IPS-NIHi11 (cell line): Measurements from ENCODE around the gene DNAJA3.
"Not testable (repeated sequence)": the region's sequence is repeated elsewhere in the genome, so short reads cannot be mapped to it uniquely, and the experiment has no call there.

Experiments
- DNase-seq: peaks from one replicate; pipeline ENCODE4 v3.0.0; 2012; ENCODE audit warnings: mixed read lengths, low spot score

The DNAJA3 gene

DNA sequence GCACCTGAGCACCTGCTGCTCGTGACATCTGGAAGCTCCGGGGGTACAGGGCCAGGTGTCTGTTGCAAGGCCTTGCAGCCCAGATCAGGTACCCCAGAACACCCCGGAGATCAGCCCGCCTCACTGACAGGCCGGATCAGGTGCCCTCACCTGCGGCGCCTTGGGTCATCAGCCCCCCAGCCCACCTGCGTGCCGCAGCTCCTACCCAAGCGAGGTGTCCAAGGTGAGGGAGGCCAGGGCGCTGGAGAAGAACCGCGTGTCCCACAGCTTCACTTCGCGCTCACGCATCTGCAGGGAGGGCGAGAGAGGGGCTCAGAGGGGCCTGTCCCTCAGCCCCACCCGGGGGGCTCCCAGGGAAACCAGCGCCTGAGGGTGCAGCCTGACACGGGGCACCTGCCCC, 37.9 kb upstream of the DNAJA3 start:
- DNase-seq = no peak

DNA sequence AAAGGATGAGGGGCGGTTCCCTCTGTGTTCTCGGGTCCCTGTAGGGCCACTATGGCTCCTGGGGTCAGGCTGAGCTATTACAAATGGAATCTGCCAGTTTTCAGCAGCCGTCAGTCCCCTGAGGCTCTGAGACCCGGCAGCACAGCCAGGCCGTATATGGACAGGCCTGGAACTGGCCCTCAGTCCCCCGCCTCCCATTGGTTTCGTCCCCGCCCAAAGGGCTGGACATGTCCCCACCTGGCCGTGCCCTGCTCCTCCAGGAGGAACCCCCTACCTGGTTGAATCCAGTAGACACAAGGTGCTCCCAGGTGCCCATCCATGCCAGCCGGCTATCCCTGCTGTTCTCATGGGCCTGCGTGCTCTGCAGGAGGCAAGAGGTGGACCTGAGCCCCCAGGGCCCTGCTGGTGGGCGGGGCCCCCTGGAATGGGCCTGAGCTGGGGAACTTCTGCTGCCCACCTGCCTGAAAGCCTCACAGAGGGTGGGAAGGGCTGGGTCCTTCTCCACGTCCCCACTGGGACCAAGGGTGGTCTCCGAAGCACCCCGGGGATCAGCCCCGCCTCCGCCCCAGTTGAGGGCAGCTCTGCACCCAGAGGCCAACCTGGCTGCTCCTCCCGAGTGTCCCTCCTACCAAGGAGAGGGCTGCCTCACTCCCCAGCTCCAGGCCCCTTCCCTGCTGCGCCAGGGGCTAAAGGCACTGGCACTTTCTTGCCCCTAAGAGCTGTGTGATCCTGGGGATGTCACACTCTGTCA, 37.2 kb upstream of the DNAJA3 start:
- no peak for DNase-seq

DNA sequence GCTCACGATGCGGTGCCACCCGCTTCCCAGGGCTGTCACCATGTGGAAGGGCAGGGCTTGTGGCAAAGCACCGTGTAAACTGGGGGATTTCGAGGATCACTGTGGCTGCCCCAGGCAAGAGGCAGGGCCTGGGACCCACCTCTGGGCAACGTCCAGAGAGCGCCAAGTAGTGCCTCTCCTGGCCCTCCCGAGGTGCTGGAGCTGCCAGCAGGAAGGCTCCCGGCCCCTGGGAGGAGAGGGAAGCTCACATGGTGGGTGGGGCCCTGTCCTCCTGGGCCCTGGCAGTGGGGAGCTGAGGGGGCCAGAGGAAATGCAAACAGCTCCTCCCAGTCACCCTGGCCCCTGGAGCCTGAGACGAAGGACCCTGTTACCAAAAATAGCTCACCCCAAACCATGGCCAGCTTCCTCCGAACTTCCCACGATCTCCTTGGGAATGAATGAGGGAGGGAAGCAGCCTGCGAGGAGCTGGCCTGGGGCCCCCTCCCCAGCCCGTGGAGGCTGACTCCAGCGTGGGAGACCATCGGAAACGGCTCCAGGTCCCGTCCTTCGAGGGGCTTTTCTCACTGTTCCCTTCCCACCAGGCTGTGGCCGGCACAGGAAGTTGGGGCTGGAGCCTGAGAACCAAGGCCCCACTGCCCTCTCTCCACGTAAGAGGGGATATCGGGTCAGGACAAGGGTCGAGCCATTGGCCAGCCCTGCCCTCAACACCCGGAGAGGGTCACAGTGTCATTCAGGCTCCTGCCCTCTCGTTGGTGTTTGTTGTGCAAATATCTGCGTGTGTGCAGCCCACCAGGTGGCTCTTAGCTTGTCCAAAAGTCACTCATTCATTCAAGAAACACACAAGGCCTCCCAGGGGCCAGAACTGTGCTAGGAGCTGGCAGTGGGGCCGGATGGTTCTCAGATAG, 36.4 kb upstream of the DNAJA3 start:
- DNase-seq = no peak

DNA sequence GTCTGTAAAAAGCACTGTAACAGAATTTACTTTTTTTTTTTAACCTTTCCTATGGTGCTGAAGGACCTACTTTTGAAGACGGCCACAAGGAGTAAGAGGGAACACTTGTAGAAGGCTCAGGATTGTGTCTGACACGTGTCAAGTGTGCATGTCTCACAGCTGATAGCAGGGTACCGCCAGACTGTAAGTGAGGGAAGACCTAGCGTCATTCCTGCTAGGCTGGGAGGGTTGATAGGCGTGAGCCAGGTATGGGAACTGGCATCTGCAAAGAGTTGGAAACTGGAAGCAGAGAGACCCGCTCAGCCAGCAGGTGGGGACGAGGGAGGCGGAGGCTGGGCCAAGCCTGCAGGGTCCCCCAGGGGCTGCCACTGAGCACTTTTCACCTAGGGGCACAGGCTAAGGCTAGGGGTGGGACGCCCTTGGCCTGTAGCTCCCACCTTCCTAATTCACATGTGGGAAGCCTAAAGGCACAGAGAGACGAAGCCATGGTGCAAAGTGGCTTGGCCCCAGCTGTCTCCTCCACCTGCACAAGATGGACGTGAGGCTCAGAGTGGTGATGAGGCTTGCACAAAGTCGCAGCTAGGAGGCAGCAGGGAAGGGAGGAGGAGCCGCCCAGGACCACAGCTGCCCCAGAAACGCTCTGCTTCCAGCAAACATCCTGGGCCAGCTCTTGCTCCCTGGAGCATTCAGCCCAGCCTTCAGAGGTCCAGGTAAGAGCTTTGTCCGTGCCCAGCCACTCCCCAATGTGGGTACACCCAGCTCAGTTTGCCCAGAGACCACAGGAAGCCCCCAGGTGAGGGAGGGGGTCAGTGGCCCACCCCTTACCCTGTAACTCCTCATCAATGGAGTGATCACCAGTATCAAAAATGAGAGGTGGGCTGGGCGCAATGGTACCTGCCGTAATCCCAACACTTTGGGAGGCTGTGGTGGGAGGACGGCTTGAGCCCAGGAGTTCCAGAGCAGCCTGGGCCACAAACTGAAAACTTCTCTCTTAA, 35.1 kb upstream of the DNAJA3 start:
- DNase-seq = peak; percentile 72

DNA sequence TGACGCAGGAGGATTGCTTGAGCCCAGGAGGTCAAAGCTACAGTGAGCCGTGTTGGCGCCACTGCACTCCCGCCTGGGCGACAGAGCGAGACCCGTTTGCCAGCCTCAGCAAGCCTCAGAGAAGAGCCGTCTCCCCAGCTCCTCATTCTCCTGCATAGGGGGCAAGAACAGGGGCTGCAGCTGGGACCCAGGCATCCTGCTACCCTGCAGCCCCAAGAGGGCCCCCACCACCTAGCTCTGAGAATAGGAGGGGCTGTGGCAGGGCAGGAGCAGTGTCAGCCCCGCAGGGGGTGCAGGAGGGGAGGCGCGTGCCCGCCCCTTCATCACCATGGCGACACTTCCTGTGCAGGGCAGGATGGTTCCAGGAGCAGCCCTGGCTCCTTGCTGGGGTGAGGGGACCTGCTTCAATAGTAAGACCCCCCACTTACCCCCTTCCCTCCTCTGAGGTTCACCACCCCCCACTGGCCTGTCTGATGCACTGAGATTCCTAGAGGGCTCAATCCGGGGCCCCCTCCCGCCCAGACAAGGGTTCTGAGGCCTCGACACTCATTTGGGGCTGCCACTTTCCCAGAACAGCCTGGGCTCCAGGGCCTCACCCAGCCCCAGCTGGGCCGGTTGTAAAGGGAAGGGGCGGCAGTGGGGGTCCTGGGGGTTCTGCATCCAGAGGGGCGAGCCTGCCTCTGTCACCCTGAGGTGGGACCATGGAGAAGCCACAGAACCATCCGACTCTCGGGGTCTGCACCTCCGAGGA, 33.9 kb upstream of the DNAJA3 start:
- peak; percentile 88 for DNase-seq

DNA sequence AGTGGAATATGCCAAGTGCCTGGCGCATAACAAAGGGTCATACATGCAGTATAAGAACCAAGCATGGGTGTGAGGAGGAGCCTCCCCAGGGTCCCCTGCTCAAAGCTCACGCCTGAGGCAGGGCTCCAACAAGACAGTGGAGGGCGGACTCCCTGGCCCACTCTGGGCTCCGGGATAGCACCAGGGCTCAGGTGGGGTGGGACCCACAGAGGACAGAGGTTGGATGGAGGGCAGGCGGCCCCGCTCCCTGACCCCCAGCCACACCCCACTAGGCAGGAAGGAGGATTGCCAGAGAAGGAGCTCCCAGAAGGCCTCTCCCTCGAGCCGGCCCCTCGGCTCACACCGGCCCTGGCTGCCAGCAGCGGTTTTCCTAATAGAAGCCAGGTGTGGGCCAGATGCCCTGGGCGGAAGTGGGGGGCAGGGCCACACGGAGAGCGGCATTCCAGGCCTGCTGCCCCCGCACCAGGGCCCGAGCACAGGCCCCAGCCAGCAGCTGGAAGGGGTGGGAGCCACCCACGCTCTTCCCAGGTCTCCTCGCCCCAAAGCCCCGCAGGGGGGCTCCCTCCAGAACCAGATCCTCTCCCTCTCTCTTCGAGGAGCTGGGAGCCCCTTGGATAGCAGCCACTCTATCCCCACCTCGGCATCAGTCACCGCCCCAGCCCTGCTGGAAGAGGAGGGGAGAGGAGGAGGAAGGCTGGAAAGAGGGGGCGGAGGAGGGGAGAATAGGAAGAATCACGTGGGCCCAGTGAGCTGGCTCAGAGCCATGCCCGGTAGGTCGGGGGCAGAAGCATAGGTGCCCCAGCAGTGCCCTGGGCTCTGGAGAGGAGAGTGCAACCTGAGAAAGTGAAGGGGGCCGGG, 33.1 kb upstream of the DNAJA3 start:
- DNase-seq = peak; percentile 90

DNA sequence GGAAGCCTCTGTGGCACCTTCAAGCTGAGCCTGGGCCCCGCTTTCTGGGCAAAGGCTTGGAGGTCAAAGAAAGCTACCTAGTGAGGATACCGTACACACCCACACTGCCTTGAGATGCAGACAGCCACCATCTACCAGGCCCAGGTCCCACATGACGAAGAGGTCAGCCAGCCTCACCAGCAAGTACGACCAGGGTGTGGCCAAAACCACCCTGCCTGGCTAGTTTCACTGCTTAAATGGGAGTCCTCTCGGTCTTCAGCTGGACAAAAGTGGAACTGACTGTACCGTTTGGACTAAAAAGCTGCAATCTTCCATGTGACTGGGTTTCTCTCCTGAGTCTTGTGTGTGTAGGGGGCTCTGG, 32.4 kb upstream of the DNAJA3 start:
- no peak for DNase-seq

DNA sequence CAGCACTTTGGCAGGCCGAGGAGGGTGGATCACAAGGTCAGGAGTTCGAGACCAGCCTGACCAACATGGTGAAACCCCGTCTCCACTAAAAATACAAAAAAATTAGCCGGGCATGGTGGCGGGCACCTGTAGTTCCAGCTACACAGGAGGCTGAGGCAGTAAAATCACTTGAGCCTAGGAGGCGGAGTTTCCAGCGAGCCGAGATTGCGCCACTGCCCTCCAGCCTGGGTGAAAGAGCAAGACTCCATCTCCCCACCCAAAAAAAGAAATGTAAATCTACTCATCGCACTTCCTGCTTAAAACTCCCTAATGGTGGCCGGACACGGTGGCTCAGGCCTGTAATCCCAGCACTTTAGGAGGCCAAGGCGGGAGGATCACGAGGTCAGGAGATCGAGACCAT, 31.8 kb upstream of the DNAJA3 start:
- not testable (repeated sequence) for DNase-seq

DNA sequence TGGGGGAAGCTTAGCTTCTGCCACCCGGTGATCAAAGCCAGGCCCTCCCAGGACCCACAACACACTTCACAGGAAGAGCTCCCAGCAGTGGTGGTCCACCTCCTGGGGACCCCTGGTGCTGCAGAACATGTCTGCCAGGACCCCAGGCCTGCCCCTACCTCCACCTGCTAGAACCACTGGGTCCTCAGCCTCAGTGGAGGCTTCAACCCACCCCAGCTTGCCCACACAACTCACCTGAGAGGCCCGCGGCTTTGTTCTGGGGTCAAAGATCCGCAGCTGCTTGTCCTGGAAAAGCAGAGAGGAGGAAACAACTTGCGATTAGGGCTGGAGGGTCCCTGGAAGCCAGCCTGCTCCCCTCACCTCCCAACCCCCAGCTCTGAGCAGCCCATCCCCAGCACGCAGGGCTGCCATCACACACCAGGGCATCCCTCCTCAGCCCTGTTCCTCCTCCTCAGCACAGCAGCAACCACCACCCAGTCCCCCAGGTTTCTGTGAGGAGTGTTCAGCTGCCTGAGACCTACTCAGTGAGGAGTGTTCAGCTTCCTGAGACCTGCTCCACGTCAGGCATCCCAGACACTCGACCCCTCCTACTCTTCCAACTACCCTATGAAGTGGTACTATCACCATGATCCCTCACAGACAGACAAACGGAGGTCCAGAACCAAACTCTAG, 30.5 kb upstream of the DNAJA3 start:
- DNase-seq = no peak

DNA sequence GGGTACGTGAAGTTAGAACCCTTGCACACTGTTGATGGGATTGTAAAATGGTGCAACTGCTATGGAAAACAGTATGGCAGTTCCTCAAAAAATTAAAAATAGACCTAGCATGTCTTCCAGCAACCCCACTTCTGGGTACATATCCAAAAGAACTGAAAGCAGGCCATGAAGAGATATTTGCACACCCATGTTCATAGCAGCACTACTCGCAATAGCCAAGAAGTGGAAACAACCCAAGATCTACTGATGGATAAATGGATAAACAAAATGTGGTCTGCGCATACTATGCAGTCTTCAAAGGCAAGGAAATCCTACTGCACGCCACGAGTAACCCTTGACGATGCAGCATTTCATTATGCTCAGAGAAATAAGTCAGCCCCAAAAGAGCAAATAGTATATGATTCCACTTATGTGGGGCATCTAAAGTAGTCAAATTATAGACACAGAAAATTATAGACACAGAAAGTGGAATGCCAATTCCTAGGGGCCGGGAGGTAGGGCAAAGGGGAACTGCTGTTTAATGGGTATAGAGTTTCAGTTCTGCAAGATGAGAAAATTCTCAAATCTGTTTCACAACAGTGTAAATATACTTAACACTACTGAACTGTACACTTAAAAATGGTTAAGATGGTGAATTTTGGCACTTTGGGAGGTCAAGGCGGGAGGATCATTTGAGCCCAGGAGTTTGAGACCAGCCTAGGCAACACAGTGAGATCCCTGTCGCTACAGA, 26.5 kb upstream of the DNAJA3 start:
- no peak for DNase-seq

DNA sequence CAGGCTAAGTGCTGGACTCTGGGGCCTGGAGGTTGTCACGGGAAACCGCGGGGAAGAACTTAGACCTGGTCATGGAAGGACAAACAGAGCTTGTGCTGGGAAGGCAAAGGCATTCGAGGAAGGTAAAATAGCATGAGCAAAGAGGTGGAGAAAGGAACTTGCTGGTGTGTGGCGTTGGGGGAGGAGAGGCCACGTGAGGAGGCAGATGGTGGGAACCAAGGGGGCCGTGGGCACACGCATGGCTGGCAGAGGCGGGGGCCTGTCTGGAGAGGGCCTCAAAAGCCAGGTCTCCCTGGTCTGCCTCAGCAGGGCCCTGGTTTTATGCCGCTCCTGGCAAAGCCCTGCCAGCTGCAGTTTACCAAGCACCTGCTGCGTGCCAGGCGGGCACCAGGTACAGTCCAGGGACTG, 24.6 kb upstream of the DNAJA3 start:
- DNase-seq = no peak

DNA sequence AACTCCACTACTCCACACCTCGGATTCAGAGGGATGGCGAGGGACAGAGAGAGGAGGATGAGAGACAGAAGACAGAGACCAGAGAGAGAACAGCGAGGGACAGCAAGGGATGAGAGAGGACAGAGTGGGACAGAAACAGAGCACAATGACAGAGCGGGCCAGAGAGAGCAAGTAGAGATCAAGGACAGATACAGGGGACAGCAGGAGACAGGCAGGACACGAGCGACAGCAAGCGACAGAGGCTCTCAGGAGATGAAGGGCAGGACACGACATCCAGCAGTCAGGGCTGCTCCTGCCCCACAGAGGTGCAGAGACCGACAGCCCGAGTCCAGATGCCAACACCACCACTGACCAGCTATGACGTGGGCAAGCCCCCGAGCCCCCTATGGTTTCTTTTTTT, 24.2 kb upstream of the DNAJA3 start:
- DNase-seq = no peak

DNA sequence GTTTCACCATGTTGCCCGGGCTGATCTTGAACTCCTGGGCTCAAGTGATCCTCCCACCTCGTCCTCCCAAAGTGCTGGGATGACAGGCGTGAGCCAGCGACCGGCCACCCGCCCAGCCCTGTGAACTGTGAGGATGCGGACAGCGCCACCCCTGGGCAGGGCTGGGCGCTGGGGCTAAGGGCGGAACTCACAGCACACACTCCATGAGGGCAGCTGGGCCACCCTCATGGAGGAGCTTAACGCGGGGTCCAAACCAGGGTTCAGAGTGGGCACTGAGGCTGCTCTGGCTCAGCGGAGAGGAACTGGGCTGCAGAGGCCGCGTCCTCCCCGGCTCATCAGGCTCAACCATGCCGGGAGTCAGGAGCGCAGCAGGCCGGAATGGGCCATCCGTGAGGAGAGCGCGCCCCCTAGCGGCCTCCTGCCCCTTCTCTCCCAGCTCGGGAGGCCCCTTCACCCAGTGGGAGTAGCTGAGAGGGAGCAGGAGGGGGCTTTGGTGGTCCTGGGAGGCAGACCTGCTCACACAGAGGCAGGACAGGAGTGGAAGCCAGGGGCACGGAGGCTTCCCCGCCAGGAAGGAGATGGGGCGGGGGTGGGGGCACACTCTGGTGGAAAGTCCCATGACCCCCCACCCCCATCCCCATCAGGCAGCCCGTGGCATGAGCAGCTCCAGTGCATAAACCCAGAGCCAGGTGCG, 23.1 kb upstream of the DNAJA3 start:
- DNase-seq = peak; percentile 93

DNA sequence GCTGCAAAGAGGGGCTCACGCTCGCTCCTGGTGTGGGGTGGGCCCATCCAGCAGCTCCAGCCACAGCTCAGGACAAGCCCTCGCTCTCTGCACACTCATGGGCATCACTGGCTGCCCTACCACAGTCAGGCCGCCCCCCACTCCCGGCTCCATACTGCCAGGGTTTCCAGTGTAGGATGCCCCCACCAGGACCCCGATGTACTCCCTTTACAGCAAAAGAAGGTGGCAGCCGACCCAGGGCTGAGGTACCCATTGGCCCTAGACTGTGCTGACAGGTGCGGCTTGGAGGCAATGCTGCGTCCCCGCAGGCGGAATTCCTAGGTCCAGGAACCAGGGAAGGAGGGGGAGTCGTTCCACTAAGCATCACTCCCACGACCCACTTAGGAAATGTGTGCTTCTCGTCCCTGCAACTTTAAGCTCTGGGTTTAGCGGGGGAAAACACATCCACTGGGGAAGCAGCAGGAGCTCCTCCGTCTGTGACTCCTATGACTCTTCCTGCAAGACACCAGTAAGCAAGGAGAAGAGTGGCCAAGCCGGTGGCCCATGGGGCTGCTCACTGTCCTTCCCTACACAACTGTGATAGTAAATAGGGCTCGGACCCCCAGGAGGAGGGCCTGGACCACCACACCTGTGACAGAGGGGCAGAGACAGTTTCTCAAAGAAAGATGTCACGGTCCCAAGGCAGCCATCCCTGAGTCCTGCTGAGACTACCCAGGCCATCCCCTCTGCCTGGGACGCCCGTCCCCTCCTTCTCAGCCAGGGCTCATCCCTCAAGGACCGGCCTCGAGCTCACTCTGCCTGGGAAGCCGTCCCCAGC, 22.3 kb upstream of the DNAJA3 start:
- no peak for DNase-seq

DNA sequence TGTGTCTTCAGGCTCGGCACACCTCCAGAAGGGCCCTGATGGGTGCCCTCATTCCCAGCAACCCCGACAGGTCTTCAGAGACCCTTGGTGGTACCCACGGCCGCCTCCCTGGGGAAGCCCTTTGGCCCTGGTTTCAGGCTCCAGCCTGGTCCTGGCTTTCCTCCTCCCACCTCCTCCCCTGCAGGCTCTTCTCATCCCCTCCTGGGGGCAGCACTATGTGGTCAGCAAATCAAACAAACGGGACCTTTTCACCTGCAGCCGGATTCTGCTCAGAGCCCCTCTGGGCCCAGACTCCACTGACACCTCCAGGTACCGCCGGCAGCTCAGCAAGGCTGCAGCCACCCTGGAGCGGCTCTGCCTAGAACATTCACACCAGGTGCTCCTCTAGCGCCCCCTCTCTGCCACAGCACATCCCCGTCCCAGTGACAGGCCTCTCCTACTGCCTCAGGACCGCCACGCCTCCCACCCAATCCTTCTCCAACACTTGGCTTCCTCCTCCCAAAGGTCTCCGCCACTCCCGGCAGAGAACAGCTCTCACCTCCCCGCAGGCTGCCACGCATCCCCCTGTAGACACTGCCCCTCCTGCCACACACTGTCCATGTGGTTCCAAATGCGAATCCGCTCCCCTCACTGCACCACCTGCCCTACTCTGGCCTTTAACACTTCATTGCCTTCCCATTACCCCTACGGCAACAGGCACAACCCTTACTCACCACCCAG, 21.3 kb upstream of the DNAJA3 start:
- peak; percentile 94 for DNase-seq

DNA sequence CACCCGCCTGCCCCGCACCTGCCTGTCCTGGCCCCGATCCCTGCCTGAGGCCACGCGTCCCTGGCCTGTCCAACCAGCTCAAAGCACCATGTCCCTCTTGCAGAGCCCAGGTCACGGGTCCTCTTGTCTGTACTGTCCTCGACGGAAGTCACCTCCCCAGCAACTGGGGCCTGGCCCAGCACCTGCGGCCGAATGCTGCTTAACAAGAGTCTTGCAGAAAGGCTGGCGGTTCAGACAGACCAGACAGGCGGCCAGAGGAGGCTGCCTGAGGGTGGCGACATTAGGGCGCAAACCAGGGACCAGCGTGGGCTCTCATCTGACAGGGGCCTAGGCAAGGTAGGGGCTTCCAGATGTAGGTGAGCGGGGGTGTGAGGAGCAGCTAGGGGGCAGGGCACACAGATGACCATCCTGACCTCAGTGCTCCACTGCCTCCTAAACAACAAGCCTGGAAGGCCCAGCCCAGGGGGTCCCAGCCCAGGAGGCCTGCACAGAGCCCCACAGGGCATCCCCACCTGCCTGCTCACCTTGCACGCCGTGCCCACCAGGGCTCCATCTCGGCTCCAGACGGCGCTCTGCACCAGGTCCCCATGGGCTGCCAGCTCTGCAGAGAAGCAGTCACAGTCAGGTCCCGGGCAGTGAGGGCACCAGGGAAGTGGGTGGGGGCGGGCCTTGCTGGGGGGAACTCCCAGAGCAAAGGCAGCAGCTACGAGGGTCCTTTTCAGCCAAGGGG, 20.5 kb upstream of the DNAJA3 start:
- no peak for DNase-seq
